GM10248 (cell line): ENCODE results near the gene VWA5B2.

Source experiments
- CTCF ChIA-PET: fragments of 300-600 bp; sonication (Branson Sonifier 250); formaldehyde crosslinking; extraction: SDS; loops from one replicate; lab custom pipeline; 2021; ENCODE audit warnings: antibody characterized with exemption; lab: Yijun Ruan, JAX
- POLR2A ChIA-PET: fragments of 350-650 bp; sonication (Branson Sonifier 250); formaldehyde crosslinking; extraction: SDS; loops from one replicate; lab custom pipeline; 2020; ENCODE audit warnings: antibody characterized with exemption; lab: Yijun Ruan, JAX
- DNase-seq: peaks from one replicate; pipeline ENCODE4 v3.0.0; 2012; ENCODE audit errors: extremely low spot score
- CTCF ChIP-seq: IDR thresholded peaks from 2 replicates; pipeline ENCODE4 v1.5.1; 2012; ENCODE audit warnings: mild to moderate bottlenecking, low read depth; ENCODE audit errors: extremely low read depth, missing control alignments, control extremely low read depth

The VWA5B2 gene

GRCh38 chr3:184275381-184275701, 46.0 kb downstream of the VWA5B2 start:
- TF ChIP-seq CTCF, result no peak
- no peak for DNase-seq
- ChIA-PET POLR2A (no interaction called here), CTCF (no interaction called here)

DNA sequence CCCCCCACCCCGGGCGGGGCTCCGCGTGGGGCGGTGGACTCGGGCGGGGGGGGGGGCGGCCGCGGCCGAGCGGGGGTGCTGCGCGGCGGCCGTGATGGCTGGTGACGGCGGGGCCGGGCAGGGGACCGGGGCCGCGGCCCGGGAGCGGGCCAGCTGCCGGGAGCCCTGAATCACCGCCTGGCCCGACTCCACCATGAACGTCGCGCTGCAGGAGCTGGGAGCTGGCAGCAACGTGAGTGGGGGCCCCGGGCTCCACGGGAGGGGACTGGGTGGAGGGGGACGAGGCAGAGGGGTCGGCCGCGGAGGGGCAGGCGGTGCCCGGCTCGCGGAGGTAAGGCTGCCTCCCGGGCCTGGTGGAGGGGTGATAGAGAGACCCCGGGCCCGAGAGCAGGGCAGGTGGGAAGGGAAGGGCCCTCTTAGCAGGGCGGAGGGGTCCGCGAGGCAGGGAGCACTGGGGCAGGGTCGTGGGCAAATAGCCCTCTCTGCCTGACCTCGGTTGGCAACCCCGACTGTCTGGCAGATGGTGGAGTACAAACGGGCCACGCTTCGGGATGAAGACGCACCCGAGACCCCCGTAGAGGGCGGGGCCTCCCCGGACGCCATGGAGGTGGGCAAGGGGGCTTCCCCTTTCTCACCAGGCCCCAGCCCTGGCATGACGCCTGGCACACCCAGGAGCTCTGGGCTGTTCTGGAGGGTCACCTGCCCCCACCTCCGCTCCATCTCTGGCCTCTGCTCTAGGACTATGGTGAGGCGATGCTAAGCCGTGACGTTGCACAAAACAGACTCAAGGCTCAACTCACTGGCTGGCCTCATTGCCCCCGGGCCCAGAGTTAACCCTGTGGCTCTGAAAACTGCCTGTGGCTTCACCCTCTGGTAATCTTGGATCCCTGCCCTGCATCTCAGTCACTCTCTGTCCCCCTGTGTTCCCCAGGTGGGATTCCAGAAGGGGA, 46.9 kb downstream of the VWA5B2 start, which contains the start of gene ECE2:
Gene ECE2 (plus strand): TSS at position 62 of the 950 bp plus-strand sequence. CDS start 132 bp downstream, at position 194.
- POLR2A ChIA-PET, result no interaction called here
- CTCF ChIA-PET, result no interaction called here
- no peak for TF ChIP-seq CTCF
- no peak for DNase-seq

GRCh38 chr3:184277366-184277765, 48.0 kb downstream of the VWA5B2 start:
- CTCF ChIA-PET, result interaction anchor here (1.9 kb wide), 1 partner anchor 12 kb away, joined by 4 read pairs; no protein-coding TSS in a partner anchor
- TF ChIP-seq CTCF, result no peak
- POLR2A ChIA-PET, result no interaction called here
- DNase-seq, result no peak

DNA sequence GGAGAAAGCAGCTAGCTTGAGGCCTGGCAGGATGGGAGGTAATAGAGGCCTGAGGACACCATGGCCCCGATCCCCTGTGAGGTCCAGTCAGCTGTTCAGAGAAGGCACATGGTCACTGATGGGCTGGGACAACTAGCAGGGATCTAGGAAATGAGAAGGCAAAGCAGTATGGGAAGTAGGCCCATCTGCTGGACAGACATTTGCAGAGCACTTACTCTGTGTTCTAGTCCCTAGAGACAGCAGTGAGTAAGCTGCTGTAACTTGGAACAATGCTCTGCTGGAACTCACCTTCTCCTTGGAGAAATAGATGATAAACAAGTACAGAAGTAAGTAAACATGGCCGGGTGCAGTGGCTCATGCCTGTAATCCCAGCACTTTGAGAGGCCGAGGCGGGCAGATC, 53.6 kb downstream of the VWA5B2 start:
- POLR2A ChIA-PET, result no interaction called here
- CTCF ChIA-PET, result interaction anchor here (1.2 kb wide), 1 partner anchor 55 kb away, joined by 4 read pairs; no protein-coding TSS in a partner anchor
- DNase-seq, result no peak
- no peak for TF ChIP-seq CTCF

GRCh38 chr3:184283681-184284080, 54.3 kb downstream of the VWA5B2 start:
- POLR2A ChIA-PET, result no interaction called here
- TF ChIP-seq CTCF, result no peak
- CTCF ChIA-PET, result interaction anchor here (1.2 kb wide), 1 partner anchor 55 kb away, joined by 4 read pairs; no protein-coding TSS in a partner anchor
- peak; percentile 4 for DNase-seq

DNA sequence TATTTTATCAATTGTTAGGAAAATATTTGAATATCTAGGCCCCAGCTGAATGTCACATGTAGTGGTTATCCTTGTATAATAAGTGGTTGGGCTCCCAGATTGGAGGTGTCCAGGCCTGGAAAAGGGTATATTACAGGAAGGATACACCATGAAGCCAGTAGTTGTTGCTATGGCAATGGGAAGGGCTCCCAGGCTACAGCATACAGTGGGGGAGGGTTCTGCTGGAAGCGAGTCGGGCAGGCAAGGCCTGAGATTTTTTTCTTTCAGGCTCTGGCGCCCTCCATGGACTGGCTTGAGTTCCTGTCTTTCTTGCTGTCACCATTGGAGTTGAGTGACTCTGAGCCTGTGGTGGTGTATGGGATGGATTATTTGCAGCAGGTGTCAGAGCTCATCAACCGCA, 55.3 kb downstream of the VWA5B2 start:
- POLR2A ChIA-PET, result no interaction called here
- TF ChIP-seq CTCF, result peak; percentile 18
- DNase-seq, result peak; percentile 50
- CTCF ChIA-PET, result interaction anchor here (3.4 kb wide), 1 partner anchor 58 kb away, joined by 20 read pairs; no protein-coding TSS in a partner anchor
